WTC11 (cell line): ENCODE results near the gene KDM4F. TPM values are rescaled to one million over a fixed set of nuclear protein-coding genes. Genes with fewer than 3 reads are reported as not detected.

Experiments used
- ATAC-seq: fragments of 200-7000 bp; cut with Tn5 transposase; 2 replicates; pipeline ENCODE4 v1.10.0; 2021; ENCODE audit warnings: mild to moderate bottlenecking, moderate library complexity
- CTCF ChIA-PET: fragments of 300-600 bp; sonication (Branson Sonifier 250); formaldehyde crosslinking; loops from one replicate; lab custom pipeline; 2021; ENCODE audit warnings: antibody characterized with exemption; lab: Charles Lee
- POLR2A ChIA-PET: fragments of 350-600 bp; sonication (Branson Sonifier 250); formaldehyde crosslinking; loops from one replicate; lab custom pipeline; 2021; ENCODE audit warnings: antibody characterized with exemption; lab: Charles Lee
- DNase-seq: peaks from one replicate; pipeline ENCODE4 v3.0.0; 2021; ENCODE audit warnings: low spot score
- H3K27ac Mint-ChIP-seq: 2 replicates; pipeline ENCODE4 v1.8.0; 2021; ENCODE audit warnings: mixed read lengths
- H3K27me3 Mint-ChIP-seq: 2 replicates; pipeline ENCODE4 v1.8.0; 2021; ENCODE audit warnings: low read depth, mild to moderate bottlenecking, moderate library complexity, mixed read lengths
- H3K36me3 Mint-ChIP-seq: 2 replicates; pipeline ENCODE4 v1.8.0; 2021; ENCODE audit warnings: mixed read lengths
- H3K4me1 Mint-ChIP-seq: 2 replicates; pipeline ENCODE4 v1.8.0; 2022; ENCODE audit warnings: mixed read lengths
- H3K4me3 Mint-ChIP-seq: 2 replicates; pipeline ENCODE4 v1.8.0; 2021; ENCODE audit warnings: mild to moderate bottlenecking, moderate library complexity, mixed read lengths
- H3K9me3 Mint-ChIP-seq: 2 replicates; pipeline ENCODE4 v1.8.0; 2021; ENCODE audit warnings: mixed read lengths
- ATF1 ChIP-seq: sonication (generic); formaldehyde crosslinking; IDR thresholded peaks from 2 replicates; pipeline ENCODE4 v1.8.1; 2023; ENCODE audit warnings: mild to moderate bottlenecking, moderate library complexity, missing genetic modification reagents
- CREM ChIP-seq: sonication (generic); formaldehyde crosslinking; IDR thresholded peaks from 2 replicates; pipeline ENCODE4 v1.8.1; 2022; ENCODE audit warnings: mild to moderate bottlenecking, missing genetic modification reagents, moderate library complexity
- EMX1 ChIP-seq: fragments of 250-450 bp; sonication (Bioruptor Pico); IDR thresholded peaks from 2 replicates; pipeline ENCODE4 v1.8.0; 2021; ENCODE audit warnings: mild to moderate bottlenecking
- ESRRA ChIP-seq: sonication (generic); formaldehyde crosslinking; IDR thresholded peaks from 2 replicates; pipeline ENCODE4 v1.8.1; 2022; ENCODE audit warnings: mild to moderate bottlenecking, missing genetic modification reagents, borderline replicate concordance
- FOXK1 ChIP-seq: sonication (generic); formaldehyde crosslinking; IDR thresholded peaks from 2 replicates; pipeline ENCODE4 v1.8.0; 2022; ENCODE audit warnings: mild to moderate bottlenecking, moderate library complexity, missing genetic modification reagents
- FOXP1 ChIP-seq: sonication (generic); formaldehyde crosslinking; IDR thresholded peaks from 2 replicates; pipeline ENCODE4 v1.8.0; 2022; ENCODE audit warnings: missing genetic modification reagents, mild to moderate bottlenecking, moderate library complexity, borderline replicate concordance
- IRF2 ChIP-seq: sonication (generic); formaldehyde crosslinking; IDR thresholded peaks from 2 replicates; pipeline ENCODE4 v1.8.0; 2022; ENCODE audit warnings: low read depth, missing genetic modification reagents, borderline replicate concordance
- KAT7 ChIP-seq: sonication (generic); formaldehyde crosslinking; IDR thresholded peaks from 2 replicates; pipeline ENCODE4 v1.8.1; 2023; ENCODE audit warnings: missing genetic modification reagents, mild to moderate bottlenecking, borderline replicate concordance
- MXD4 ChIP-seq: fragments of 250-450 bp; sonication (Bioruptor Pico); IDR thresholded peaks from 2 replicates; pipeline ENCODE4 v1.8.0; 2021; ENCODE audit warnings: mild to moderate bottlenecking, moderate library complexity, borderline replicate concordance
- NFATC4 ChIP-seq: fragments of 250-450 bp; sonication (Bioruptor Pico); IDR thresholded peaks from 2 replicates; pipeline ENCODE4 v1.9.0; 2021; ENCODE audit warnings: mild to moderate bottlenecking
- NR1H2 ChIP-seq: sonication (generic); formaldehyde crosslinking; IDR thresholded peaks from 2 replicates; pipeline ENCODE4 v1.9.0; 2021; ENCODE audit warnings: mild to moderate bottlenecking, moderate library complexity, missing genetic modification reagents
- SOX15 ChIP-seq: fragments of 250-450 bp; sonication (Bioruptor Pico); IDR thresholded peaks from 2 replicates; pipeline ENCODE4 v1.9.0; 2021; ENCODE audit warnings: mild to moderate bottlenecking
- total RNA-seq: library from RNA; stranded (reverse); gene quantifications from 3 replicates; pipeline ENCODE4 v1.2.3, GENCODE V29; 2021
- TF ChIP-seq, protein P1 (sequence below): sonication (generic); formaldehyde crosslinking; IDR thresholded peaks from 2 replicates; pipeline ENCODE4 v1.8.0; 2022; ENCODE audit warnings: missing genetic modification reagents
- TF ChIP-seq, protein P2 (sequence below): sonication (generic); formaldehyde crosslinking; conservative IDR thresholded peaks from 2 replicates; pipeline ENCODE4 v1.8.1; 2022; ENCODE audit warnings: mild to moderate bottlenecking, missing genetic modification reagents
- TF ChIP-seq, protein P3 (sequence below): fragments of 250-450 bp; sonication (Bioruptor Pico); IDR thresholded peaks from 2 replicates; pipeline ENCODE4 v1.9.0; 2021; ENCODE audit warnings: mild to moderate bottlenecking, borderline replicate concordance
- TF ChIP-seq, protein P4 (sequence below): fragments of 200-600 bp; IDR thresholded peaks from 2 replicates; pipeline ENCODE4 v1.8.0; 2022; ENCODE audit warnings: antibody characterized with exemption
- TF ChIP-seq, protein P5 (sequence below): fragments of 250-450 bp; sonication (Bioruptor Pico); conservative IDR thresholded peaks from 2 replicates; pipeline ENCODE4 v1.9.0; 2021; ENCODE audit warnings: mild to moderate bottlenecking
- TF ChIP-seq, protein P6 (sequence below): fragments of 250-450 bp; sonication (Bioruptor Pico); IDR thresholded peaks from 2 replicates; pipeline ENCODE4 v1.9.0; 2021; ENCODE audit warnings: mild to moderate bottlenecking

KDM4F gene
- total RNA-seq, 1 experiment from 2014 or later = not detected

DNA sequence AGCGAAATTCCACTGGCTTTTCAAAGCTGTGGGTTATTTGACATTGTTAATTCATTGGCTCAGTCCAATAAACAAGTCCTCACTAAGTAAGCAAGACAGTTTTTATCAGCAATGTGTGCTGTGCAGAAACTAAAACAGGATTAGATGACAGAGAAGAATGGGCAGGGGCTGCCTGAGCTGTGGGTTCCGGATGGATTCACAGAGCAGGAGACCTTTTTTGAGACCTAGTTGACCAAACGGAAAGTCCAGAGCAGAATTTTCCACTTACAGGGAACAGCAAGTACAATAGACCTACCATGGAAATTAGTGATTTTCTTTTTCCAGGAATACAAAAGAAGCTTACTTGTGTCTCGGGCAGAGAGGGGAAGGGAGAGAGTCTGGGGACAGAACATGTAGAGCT is 5.2 kb upstream of the KDM4F start (continued):
- TF ChIP-seq, protein P1, sequence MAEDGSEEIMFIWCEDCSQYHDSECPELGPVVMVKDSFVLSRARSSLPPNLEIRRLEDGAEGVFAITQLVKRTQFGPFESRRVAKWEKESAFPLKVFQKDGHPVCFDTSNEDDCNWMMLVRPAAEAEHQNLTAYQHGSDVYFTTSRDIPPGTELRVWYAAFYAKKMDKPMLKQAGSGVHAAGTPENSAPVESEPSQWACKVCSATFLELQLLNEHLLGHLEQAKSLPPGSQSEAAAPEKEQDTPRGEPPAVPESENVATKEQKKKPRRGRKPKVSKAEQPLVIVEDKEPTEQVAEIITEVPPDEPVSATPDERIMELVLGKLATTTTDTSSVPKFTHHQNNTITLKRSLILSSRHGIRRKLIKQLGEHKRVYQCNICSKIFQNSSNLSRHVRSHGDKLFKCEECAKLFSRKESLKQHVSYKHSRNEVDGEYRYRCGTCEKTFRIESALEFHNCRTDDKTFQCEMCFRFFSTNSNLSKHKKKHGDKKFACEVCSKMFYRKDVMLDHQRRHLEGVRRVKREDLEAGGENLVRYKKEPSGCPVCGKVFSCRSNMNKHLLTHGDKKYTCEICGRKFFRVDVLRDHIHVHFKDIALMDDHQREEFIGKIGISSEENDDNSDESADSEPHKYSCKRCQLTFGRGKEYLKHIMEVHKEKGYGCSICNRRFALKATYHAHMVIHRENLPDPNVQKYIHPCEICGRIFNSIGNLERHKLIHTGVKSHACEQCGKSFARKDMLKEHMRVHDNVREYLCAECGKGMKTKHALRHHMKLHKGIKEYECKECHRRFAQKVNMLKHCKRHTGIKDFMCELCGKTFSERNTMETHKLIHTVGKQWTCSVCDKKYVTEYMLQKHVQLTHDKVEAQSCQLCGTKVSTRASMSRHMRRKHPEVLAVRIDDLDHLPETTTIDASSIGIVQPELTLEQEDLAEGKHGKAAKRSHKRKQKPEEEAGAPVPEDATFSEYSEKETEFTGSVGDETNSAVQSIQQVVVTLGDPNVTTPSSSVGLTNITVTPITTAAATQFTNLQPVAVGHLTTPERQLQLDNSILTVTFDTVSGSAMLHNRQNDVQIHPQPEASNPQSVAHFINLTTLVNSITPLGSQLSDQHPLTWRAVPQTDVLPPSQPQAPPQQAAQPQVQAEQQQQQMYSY (CRISPR knock-in tag) = no peak
- no peak for TF ChIP-seq CREM (CRISPR knock-in tag)
- TF ChIP-seq, protein P2, sequence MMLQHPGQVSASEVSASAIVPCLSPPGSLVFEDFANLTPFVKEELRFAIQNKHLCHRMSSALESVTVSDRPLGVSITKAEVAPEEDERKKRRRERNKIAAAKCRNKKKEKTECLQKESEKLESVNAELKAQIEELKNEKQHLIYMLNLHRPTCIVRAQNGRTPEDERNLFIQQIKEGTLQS (CRISPR knock-in tag) = no peak
- TF ChIP-seq, all 79 proteins: peak for 0

DNA sequence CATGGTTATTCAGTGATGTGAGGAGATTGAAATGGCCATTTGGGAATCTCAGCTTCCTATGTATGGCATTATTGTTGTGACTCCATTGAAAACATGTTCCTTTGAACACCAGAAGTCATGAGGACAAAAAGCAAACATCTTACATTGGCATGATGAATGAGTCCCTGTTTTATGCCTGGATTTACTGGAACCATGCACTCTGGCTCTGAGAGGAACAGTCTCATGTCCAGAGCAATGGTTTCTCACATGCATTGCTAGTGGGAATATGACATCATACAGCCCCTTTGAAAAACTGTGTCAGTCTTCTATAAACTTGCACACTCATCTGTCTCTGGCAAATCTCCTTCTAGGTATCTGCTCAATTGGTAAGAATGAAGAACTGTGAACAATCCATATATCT is 3.4 kb upstream of the KDM4F start:
- POLR2A ChIA-PET = no interaction called here
- H3K27ac Mint-ChIP-seq = no peak overlapping the region

More for the DNA sequence above, 3.4 kb upstream of the KDM4F start:
- Mint-ChIP-seq H3K4me1 (no peaks in the 10 kb centered on the region), H3K36me3 (no peaks in the 10 kb centered on the region), H3K27me3 (peaks cover 9% of the 10 kb centered on the region; the same call in 1 of the 2 replicates), H3K4me3 (no peak overlapping the region), H3K9me3 (no peaks in the 10 kb centered on the region)
- TF ChIP-seq KAT7 (CRISPR knock-in tag) = no peak
- TF ChIP-seq, protein P3, sequence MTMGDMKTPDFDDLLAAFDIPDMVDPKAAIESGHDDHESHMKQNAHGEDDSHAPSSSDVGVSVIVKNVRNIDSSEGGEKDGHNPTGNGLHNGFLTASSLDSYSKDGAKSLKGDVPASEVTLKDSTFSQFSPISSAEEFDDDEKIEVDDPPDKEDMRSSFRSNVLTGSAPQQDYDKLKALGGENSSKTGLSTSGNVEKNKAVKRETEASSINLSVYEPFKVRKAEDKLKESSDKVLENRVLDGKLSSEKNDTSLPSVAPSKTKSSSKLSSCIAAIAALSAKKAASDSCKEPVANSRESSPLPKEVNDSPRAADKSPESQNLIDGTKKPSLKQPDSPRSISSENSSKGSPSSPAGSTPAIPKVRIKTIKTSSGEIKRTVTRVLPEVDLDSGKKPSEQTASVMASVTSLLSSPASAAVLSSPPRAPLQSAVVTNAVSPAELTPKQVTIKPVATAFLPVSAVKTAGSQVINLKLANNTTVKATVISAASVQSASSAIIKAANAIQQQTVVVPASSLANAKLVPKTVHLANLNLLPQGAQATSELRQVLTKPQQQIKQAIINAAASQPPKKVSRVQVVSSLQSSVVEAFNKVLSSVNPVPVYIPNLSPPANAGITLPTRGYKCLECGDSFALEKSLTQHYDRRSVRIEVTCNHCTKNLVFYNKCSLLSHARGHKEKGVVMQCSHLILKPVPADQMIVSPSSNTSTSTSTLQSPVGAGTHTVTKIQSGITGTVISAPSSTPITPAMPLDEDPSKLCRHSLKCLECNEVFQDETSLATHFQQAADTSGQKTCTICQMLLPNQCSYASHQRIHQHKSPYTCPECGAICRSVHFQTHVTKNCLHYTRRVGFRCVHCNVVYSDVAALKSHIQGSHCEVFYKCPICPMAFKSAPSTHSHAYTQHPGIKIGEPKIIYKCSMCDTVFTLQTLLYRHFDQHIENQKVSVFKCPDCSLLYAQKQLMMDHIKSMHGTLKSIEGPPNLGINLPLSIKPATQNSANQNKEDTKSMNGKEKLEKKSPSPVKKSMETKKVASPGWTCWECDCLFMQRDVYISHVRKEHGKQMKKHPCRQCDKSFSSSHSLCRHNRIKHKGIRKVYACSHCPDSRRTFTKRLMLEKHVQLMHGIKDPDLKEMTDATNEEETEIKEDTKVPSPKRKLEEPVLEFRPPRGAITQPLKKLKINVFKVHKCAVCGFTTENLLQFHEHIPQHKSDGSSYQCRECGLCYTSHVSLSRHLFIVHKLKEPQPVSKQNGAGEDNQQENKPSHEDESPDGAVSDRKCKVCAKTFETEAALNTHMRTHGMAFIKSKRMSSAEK = no peak
- TF ChIP-seq, protein P4, sequence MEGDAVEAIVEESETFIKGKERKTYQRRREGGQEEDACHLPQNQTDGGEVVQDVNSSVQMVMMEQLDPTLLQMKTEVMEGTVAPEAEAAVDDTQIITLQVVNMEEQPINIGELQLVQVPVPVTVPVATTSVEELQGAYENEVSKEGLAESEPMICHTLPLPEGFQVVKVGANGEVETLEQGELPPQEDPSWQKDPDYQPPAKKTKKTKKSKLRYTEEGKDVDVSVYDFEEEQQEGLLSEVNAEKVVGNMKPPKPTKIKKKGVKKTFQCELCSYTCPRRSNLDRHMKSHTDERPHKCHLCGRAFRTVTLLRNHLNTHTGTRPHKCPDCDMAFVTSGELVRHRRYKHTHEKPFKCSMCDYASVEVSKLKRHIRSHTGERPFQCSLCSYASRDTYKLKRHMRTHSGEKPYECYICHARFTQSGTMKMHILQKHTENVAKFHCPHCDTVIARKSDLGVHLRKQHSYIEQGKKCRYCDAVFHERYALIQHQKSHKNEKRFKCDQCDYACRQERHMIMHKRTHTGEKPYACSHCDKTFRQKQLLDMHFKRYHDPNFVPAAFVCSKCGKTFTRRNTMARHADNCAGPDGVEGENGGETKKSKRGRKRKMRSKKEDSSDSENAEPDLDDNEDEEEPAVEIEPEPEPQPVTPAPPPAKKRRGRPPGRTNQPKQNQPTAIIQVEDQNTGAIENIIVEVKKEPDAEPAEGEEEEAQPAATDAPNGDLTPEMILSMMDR = no peak
- no peak for TF ChIP-seq NR1H2 (CRISPR knock-in tag)
- no peak for TF ChIP-seq IRF2 (CRISPR knock-in tag)
- TF ChIP-seq ESRRA (CRISPR knock-in tag) = no peak
- TF ChIP-seq, protein P5, sequence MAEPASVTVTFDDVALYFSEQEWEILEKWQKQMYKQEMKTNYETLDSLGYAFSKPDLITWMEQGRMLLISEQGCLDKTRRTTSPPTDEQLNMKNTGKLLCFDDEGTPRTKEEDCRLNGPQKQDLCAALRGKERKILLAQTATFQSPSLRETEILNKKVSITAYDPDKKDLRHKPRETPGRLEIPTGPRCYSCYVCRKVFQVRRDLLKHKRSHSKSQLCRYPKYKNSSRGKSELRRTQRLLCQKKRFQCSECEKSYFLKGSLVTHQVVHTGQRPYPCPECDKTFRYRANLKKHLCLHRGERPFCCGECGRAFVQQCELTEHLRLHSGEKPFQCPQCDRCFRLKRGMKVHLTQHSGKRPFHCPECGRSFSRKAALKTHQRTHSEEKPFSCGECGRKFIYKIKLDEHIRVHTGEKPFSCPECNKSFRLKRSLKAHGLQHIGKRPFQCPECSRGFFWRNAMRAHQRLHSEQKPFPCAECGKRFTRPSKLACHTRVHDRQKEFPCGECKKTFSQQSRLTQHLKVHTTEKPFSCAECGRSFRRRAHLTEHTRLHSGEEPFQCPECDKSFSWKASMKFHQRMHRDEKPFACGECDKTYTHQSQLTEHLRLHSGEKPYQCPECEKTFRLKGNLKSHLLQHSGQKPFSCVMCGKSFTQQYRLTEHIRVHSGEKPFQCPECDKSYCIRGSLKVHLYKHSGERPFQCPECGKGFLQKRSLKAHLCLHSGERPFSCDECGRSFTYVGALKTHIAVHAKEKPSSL = no peak
- no peak for TF ChIP-seq FOXK1
- TF ChIP-seq FOXP1 (CRISPR knock-in tag) = no peak
- TF ChIP-seq ATF1 (CRISPR knock-in tag) = no peak
- TF ChIP-seq EMX1 = no peak
- TF ChIP-seq, protein P6, sequence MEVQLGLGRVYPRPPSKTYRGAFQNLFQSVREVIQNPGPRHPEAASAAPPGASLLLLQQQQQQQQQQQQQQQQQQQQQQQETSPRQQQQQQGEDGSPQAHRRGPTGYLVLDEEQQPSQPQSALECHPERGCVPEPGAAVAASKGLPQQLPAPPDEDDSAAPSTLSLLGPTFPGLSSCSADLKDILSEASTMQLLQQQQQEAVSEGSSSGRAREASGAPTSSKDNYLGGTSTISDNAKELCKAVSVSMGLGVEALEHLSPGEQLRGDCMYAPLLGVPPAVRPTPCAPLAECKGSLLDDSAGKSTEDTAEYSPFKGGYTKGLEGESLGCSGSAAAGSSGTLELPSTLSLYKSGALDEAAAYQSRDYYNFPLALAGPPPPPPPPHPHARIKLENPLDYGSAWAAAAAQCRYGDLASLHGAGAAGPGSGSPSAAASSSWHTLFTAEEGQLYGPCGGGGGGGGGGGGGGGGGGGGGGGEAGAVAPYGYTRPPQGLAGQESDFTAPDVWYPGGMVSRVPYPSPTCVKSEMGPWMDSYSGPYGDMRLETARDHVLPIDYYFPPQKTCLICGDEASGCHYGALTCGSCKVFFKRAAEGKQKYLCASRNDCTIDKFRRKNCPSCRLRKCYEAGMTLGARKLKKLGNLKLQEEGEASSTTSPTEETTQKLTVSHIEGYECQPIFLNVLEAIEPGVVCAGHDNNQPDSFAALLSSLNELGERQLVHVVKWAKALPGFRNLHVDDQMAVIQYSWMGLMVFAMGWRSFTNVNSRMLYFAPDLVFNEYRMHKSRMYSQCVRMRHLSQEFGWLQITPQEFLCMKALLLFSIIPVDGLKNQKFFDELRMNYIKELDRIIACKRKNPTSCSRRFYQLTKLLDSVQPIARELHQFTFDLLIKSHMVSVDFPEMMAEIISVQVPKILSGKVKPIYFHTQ (CRISPR knock-in tag) = no peak
- TF ChIP-seq SOX15 (CRISPR knock-in tag) = no peak
- no peak for TF ChIP-seq NFATC4
- no peak for TF ChIP-seq MXD4 (CRISPR knock-in tag)
- DNase-seq = no peak
- CTCF ChIA-PET = no interaction called here
- no peak for ATAC-seq
